Keratinocyte (primary cell): ENCODE measurements around the gene GALNT13.

Experiments used
- CTCF ChIP-seq, 3 experiments: IDR thresholded peaks in 1 of 3; conservative IDR thresholded peaks in 1 of 3; optimal IDR thresholded peaks in 1 of 3; 2 replicates in 2 of 3; 3 replicates in 1 of 3; pipeline versions ENCODE3 to v1.5.1; 2011; ENCODE audit warnings: low read length in 3 of 3, mild to moderate bottlenecking in 3 of 3, moderate library complexity in 2 of 3, control low read depth in 1 of 3, inconsistent platforms in 1 of 3; ENCODE audit not compliant: insufficient read depth in 2 of 3; ENCODE audit errors: extremely low read depth in 1 of 3
- EZH2 ChIP-seq: IDR thresholded peaks from one replicate; pipeline ENCODE4 v1.6.1; 2012; ENCODE audit warnings: inconsistent platforms, mild to moderate bottlenecking, low read length, moderate library complexity

GRCh38 chr2:154097833-154098398 is 226.2 kb downstream of the GALNT13 start:
- TF ChIP-seq EZH2 (no peak), CTCF (optimal IDR thresholded peaks at IDR 0.05 in 1 of 3, IDR thresholded peaks at IDR 0.05 in 1 of 3, conservative IDR thresholded peaks at IDR 0.05 in 1 of 3; ENCODE audit: extremely low read depth in 1 of 3, insufficient read depth in 2 of 3, low read length in 3 of 3) (no peak)
